T-helper 22 cell (primary cell): ENCODE data around the gene AEN.

ENCODE experiments used
- DNase-seq: peaks from one replicate; pipeline ENCODE4 v3.0.0-alpha.2; 2020; ENCODE audit warnings: low read depth

AEN gene, protein sequence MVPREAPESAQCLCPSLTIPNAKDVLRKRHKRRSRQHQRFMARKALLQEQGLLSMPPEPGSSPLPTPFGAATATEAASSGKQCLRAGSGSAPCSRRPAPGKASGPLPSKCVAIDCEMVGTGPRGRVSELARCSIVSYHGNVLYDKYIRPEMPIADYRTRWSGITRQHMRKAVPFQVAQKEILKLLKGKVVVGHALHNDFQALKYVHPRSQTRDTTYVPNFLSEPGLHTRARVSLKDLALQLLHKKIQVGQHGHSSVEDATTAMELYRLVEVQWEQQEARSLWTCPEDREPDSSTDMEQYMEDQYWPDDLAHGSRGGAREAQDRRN

DNA sequence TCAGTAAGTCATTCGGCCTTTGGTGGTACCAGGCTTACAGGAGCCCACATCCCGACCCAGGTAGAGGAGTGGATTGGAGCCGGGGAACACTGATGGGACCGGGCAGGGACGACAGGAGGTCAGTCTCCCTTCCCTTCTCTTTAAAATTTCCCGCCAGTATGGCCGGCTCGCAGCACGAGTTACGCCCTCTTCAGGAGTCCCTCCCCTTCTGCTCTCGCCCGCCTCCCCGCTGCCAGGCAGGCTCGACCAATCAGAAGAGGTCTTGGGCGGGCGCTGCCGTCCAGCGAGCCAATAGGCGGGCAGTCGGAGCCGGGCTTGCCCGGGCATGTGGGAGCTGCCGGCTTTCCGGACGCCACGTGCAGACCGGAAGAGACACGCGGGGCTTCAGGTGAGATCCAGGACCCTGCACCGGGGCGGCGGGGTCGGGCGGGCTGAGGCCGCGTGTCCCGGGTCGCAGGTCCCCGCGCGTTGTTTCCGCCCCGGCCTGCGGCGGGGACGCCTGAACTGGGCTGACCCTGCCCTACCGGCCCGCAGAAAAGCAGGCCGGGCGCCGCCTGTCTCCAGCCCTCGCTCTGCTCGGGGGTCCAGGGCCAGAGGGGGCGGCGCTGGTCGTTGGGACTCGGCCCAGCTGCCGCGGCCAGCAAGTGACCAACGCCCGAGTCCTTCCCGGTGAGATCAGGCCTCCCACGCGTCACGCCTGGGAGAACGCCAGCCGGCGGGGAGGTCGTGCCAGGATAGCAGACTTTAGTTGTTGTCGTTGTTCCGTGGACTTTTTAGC, at the start of gene AEN:
Gene AEN, plus strand, starts transcription at position 346 of the 778 bp plus-strand sequence. CDS start 4,870 bp downstream, outside the sequence.
- peak; percentile 92 for DNase-seq

DNA sequence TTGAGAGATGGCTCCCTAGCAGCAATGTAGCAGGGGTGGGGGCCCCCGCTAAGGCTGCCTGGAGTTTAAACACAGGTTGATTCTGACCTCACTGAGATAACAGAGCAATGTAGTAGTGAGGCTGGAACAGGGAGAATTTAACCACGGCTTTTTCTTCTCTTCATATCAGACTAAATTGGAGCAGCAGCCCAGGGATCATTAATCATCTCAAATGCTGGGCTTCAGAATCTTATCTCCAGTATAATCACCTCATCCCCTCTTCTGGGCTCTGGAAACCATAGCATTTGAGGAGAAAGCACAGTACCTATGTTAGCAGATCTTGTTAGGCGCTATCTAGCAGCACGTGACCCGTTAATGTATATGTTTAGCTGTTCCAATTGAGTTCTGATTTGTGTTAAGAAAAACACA, 49.3 kb upstream of the AEN start:
- DNase-seq, result no peak

DNA sequence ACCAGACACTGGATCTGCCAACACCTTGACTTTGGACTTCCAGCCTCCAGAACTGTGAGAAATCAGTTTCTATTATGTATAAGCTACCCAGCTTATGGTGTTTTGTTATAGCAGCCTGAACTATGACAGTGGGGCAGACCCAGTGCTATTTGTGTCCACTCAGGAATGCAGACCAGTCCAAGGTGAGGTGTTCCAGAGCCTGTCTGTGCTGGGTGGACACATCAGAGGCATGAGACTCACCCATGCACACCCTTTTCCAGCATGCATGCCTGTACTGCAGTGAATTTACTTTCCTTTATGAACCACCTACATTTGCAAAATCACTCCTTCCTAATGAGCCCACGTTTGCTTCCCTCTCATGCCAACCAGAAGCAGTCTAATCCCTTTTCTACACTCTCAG, 47.1 kb upstream of the AEN start:
- no peak for DNase-seq

DNA sequence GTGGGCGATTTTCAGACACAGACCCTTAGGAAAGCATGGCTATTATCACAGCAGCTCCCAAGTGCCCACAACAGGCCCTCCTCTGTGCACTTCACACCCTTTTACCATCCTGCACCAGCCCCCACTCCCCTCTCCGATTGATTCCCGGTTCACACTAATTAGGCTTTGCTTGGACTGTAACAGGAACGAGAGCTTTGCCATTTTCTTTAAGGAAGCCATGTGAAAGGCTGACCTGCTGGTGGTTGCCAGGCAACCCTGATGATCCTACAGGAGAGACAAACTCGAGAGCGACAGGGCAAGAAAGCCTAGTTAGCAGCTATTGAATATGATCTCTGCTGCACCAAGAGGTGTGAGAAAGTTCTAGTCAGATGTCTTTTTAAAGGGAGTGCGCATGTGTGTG, 46.5 kb upstream of the AEN start:
- no peak for DNase-seq

DNA sequence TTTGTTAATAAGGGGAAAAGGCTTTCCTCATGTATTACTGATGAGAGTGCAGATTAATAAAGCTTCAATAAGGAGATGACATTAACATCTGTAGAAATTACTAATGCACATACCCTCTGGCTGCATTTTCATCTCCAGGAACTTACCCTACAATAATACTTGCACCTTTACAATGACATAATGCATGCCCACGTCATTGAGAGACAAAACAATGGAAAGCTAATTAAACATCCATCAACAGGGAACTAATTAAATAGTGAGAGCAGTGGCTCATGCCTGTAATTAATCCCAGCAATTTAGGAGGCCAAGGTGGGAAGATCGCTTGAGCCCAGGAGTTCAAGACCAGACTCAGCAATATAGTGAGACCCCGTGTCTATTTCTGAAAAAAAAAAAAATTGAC, 41.8 kb upstream of the AEN start:
- DNase-seq, result no peak

DNA sequence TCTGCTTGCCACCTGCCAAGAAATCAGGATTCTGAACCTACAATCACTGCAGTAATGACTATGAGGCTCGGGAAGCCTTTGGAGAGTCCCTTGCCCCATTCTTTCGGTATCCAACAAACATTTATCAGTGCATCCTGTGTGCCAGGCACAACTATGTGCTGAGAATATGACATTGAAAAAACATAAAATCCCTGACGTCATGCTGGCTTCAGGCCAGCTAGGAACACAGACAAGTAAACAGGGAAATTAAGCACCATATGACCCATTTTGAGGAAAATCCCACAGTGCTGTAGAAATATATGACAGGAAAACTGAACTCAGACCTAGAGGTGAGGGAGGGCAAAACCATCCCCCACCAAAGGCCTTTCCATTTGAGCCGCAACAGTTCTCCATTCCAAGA, 40.6 kb upstream of the AEN start:
- DNase-seq, result no peak

DNA sequence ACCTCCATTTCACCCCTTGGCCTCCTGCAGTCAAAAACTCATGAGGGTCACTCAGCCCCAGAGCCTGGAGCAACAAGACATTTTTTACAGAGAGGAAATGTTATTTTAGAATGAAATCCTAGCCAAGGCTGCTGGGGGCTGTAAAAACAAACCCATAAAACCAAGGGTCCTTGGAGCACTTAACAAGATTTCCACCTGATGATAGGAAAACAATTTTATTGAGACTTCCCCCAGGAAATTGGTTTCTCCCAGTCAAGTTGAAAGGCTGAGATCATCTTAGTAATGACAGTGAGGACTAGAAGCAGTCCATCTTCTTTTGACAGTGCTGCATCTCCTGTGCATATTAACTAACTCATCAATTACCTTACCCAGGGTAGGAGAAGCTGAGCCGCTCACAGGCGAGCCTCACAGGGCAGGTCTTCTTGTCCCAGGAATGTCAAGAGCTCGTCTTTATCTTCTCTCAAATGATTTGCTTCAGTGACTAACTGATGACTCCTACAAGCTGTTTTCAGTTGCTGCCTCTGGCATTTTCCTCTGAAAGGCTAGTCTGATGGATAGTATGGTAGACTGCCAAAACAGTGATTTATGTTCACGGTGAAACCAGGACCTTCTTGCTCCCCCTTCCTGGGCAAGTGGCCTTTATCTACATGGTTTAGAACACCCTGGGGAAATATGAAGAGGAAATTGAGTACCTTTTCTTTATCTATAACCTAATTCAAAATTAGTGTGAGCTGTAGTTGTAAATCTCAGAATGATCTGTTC, 34.6 kb upstream of the AEN start:
- DNase-seq, result no peak

DNA sequence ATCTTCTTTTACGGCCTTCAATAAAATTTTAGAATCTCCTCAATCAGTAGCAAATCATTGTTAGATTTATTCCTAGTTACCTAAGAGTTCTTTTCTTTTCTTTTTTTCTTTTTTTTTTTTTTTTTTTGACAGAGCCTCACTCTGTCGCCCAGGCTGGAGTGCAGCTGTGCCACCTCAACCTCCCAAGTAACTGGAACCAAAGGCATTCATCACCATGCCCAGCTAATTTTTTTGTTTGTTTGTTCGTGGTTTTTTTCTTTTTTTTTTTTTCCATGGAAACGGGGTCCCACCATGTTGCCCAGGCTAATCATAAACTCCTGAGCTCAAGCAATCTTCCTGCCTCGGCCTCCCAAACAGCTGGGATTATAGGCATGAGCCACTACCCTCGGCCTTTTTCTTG, 30.4 kb upstream of the AEN start:
- DNase-seq, result no peak

DNA sequence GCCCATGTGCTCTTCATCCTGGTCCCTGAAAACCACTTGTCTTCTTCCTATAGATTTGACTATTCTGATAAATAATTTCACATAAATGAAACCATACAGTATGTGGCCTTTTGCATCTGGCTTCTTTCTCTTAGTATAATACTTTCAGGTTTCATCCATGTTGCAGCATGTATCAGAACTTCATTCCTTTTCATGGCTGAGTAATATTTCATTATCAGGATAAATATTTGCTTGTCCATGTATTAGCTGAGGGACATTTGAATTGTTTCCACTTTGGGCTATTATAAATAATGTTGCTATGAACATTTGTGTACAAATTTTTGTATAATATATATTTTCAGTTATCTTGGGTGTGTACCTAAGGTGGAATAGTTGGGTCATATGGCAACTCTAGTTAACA, 29.8 kb upstream of the AEN start:
- DNase-seq, result no peak

DNA sequence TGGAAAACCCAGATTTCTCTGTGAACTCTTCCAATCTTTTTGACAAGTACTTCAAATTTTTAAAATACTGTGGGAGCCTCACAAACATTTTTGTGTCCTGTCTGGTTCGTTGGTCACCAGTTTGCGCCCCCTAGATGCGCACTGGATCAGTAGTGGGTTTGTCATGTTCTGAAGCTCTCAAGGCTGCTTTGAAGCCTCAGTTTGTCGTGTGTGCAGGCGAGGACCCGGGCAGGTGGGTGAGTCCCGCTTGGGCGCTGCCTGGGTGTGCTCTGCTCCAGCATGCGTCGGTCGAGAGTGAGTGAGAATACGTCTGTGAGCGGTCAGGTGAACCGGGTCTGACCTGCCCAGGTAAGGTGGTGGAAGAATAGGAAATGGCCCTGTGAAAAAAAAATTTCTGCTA, 17.3 kb upstream of the AEN start:
- no peak for DNase-seq

DNA sequence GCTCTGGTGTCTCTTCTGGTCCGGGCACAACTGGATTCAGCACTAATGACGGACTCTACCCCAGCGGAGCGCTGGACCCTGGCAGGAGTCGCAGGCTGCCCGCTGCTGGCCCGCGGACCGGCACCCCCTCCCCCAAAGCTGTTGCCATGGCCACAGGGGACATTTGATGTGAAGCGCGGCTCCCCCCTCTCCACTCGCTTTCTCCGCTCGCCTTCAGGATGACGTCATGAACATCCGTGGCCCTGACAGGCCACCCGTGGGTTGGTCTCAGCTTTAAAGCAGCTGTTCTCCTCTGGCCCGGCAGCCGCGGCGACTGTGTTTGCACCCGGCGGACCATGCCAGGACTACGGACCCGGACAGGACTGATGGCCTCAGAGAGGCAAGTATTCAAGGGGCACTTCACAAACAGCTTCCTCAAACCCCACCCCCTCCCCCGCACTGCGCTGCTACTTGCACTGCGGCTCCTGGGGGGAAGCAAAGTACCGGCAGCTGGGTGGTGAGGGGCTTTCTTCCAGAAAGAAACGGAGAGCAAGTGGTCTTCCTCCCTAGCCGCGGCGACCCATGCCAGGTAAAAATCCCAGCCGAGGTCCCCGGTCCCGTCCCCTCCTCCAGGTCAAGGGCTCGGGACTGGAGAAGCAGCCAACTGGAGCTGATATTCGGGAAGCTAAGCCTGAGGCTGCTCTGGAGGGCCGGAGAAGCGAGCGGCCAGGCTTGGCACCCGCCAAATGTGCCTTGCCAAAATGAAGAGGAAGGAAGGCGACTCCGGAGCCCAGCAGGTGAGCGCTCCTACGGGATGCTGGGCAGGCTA, 16.6 kb upstream of the AEN start:
- no peak for DNase-seq

DNA sequence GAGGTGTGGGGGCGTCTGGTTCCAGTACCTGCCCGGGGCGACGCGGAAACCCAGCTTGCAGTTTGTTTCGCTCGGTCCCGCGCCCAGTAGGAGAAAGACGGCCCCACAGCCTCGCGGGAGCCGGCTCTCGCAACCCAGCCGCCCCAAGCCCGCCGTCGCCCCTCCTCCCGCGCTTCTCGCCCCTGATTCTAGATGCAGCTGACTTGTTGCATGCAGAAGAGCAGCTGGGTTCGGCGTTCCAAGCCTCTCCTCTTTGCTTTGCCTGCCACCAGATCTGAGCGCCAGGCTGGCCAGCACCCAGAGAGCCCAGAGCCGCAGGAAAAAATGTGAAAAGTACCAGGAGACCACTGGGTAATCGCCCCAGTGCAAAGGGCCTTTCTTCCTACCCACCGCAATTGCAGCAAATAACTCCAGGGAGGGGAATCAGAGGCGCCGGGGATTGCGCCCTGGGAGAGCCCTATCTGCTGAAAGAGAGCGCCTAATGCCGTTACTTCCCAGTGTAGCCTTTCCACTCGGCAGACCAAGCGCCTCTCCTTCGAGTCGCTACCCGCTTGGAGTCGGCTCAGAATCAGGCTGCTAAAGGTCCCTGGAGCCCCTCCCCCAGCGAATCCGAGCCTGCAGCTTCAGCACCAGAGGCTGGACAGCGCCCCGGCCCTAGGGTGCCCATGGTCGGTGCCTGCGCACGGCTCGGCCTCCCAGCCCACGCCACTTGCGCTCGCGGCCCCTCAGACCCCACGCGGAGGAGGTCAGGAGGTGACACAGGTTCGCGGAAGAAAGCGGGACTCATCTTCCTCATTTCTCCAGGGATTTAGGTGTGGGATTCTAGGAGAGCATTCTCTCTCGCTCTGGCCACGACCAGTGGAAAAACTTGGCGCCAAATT, 15.7 kb upstream of the AEN start:
- DNase-seq, result no peak

DNA sequence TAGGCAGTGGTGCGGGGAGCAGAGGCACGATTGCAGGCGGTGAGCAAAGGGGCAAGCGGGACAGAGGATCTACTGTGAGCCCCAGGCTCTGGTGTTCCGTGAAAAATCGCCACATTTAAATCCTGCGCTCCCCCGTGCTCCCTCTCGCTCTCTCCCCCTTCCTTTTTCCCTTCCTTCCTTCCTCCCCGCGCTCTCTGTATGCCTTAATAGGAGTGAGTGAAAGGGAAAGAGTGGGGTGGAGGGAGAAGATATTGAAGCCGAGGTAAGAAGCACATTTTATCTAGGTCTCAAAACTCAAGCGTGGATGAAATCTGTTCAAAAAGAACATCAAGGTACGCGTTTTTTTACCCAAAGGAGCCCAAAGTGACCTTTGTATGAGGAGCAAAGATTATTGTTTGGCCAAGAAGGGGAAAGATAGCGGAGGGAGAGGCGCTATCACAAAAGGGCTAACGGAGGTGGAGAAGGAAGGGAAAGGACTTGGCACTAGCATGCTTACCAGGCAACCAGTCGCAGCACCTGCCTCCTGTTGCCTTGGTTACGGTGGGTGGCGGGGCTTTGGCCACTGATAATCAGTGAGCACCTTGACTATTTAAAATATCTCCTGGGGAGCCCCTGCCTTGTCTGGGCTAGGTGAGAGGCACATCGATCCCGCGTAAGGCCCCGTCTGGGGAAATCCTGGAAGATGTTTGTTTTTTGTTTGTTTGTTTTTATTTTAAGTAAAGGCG, 14.9 kb upstream of the AEN start:
- DNase-seq, result no peak

DNA sequence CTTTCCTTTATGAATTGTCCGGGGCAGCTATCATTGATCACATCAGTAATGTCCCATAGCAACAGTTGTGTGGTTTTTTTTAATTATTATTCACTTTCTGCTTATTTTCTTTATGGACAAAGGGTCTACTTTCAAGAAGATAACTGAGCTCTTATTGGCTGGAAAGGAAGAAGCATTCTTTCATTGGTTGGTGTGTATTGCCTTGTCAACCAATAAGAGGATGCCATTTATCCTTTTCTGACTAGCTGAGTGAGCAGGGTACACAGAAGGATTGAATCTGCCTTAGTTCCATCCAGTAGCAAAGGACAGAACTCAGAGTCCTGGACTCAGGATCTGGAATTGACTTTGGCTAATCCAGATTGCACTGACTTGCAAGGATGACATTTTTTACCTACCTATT, 13.2 kb upstream of the AEN start:
- DNase-seq, result no peak

DNA sequence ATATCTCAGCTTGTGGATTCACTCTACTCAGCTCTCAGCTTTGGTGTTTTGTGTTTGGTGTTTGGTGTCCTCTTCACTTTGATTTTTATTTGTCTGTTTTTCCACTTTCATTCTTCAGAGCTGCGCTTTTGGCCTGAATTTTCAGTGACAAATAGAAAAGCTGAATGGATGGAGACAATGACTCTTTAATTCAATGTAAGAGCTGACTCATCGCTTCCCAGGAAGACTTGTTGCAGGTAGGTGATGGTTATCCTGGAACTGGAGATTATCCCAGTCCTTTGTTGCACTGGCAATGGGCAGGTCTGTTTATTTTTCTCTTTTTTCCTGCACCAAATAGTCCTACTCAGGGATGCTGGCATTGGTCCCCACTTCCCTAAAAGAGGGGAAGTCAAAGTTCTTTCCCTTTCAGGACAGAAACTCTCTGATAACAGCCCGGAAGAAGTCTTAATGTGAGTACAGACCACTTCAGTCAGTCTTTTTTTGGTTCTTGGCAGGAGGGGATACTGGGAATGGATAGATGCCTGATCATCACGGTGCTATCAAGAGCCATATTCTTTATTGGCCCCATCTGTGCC, 12.4 kb upstream of the AEN start:
- DNase-seq, result no peak

DNA sequence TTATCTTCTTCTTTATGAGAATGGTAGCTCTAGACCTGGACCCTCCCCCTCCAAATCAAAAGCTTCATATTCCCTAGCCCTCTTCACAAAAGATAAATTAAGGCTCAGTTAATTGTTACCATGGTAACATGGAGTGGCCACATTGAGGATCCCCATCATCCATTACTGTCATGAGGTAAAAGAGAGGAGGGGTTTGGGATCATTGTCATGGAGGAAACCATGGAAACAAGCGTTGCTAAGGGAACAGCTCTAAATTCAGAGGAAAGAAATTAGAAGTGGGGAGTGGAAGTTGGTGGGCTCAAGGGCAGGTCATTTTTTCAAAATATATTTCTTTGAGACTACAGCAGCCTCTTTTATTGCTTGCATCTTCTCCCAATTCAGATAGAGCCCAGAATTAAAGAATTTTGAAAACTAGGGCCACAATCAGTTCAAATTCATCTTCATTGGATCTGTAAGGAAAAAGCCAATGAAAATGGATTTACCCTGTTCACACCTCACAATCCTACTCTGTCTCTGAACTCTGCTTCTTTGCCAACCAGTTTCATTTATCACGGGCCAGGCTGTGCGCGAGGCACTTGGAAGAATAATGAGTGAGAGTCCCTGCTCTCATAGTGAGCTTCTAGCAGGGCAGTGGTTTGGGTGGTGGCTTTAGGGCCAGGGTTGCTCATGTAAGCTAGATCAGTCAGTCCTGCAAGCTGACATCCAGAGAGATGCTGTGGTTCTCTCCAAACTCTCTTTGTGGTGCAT, 11.6 kb upstream of the AEN start:
- no peak for DNase-seq

DNA sequence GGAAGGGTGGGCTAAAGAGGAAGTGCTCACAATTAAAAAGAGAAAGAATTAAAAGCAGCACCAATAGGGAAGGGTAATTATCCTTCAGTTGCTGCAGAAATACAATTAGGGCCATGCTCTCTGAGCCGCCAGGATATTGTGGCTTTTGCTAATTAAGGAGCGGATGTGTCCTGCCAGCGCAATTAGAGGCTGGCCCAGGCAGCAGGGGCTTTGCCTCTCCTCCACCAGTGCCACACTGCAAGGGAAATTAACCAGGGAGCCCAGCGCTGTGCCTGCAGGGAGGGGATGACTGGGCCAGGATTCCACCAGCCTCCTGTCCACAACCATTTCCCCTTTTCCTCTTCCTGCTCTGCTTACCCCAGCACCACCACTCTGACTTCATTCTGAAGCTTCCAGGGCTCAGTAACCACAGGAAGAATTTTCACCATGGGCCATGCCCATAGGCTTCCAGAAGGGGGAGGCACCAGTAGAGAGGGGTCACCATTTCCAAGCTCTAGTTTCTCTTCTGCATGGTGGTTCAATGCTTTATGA, 10.4 kb upstream of the AEN start:
- DNase-seq, result no peak

DNA sequence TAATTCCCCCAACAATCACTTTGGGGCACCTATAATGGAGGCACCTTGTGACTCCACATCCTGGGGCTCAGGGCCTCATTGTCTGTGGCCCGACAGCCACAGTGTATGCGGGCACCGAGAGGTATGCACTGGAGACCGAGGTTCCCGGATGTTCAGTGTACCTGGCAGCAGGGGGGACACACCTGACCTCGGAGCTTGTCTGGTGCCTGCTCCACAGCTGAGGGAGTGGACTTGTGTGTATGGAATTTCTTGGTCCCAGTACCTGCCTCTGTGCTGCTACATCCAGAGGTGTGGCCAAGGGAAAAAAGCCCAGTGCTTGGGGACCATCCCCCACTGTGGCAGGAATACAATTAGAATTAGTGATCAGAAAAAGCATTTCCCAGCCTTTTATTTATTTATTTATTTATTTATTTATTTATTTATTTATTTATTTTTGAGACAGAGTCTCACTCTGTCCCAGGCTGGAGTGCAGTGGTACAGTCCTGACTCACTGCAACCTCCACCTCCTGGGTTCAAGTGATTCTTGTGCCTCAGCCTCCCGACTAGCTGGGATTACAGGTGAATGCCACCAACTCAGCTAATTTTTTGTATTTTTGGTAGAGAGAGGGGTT, 8.8 kb upstream of the AEN start:
- DNase-seq, result no peak
